HFF-Myc (cell line): Measurements from ENCODE around the gene PDE4B.

ENCODE experiments used
- DNase-seq: peaks from one replicate; pipeline ENCODE4 v3.0.0-alpha.2; 2011; ENCODE audit warnings: low read depth; ENCODE audit errors: extremely low read depth
- H3K4me3 ChIP-seq: replicated peaks from 2 replicates; pipeline ENCODE4 v1.5.1; 2011; ENCODE audit warnings: low read depth, mild to moderate bottlenecking, control low read depth, low read length
- TF ChIP-seq, protein P1 (sequence below): IDR thresholded peaks from 2 replicates; pipeline ENCODE4 v1.5.1; 2012; ENCODE audit warnings: mild to moderate bottlenecking, low read depth, low read length, control low read depth; ENCODE audit errors: missing control alignments

PDE4B gene

DNA sequence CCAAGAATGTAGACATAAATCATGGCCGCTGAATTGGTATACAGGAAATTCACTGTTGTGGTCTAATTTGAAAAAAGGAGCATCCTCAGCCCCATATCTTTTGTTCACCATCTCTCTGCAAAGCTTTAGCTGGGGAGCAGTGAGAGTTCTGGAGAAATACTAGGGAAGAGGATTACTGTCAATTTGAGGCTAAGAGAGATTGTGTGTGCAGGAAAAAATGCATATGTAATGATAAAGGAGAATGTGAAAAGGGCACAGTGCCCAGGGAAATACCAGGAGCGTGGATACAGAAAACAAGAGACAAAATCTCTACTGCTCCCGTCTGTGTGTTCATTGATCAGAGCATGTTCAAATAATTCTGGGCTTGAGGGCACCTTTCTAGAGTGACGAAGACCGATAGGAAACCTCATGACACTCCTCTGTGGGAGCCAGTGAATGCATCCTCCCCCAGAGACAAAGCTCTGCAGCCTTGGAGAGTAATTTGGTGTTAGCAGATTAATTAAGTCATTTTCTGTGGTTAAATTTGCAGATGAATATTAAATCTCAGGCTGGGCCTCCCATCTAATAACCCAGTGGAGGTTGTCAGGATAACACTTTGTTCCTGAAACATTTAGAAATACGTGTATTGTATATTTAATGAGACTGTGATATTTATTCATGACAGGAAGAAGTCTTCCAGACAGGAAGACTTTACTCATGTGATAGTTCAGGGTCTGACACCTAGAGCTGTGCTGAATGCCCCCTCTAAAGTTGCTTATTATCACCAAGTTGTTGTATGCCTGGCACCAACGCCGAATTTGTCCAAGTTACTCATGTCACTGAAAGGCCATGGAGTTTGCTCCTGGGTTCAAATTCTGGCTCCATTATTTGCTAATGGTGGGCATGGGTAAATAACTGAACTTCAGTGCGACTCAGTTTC is 453.9 kb downstream of the PDE4B start:
- DNase-seq: no peak
- TF ChIP-seq, protein P1, sequence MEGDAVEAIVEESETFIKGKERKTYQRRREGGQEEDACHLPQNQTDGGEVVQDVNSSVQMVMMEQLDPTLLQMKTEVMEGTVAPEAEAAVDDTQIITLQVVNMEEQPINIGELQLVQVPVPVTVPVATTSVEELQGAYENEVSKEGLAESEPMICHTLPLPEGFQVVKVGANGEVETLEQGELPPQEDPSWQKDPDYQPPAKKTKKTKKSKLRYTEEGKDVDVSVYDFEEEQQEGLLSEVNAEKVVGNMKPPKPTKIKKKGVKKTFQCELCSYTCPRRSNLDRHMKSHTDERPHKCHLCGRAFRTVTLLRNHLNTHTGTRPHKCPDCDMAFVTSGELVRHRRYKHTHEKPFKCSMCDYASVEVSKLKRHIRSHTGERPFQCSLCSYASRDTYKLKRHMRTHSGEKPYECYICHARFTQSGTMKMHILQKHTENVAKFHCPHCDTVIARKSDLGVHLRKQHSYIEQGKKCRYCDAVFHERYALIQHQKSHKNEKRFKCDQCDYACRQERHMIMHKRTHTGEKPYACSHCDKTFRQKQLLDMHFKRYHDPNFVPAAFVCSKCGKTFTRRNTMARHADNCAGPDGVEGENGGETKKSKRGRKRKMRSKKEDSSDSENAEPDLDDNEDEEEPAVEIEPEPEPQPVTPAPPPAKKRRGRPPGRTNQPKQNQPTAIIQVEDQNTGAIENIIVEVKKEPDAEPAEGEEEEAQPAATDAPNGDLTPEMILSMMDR: no peak
- no peak overlapping the region for H3K4me3 ChIP-seq

DNA sequence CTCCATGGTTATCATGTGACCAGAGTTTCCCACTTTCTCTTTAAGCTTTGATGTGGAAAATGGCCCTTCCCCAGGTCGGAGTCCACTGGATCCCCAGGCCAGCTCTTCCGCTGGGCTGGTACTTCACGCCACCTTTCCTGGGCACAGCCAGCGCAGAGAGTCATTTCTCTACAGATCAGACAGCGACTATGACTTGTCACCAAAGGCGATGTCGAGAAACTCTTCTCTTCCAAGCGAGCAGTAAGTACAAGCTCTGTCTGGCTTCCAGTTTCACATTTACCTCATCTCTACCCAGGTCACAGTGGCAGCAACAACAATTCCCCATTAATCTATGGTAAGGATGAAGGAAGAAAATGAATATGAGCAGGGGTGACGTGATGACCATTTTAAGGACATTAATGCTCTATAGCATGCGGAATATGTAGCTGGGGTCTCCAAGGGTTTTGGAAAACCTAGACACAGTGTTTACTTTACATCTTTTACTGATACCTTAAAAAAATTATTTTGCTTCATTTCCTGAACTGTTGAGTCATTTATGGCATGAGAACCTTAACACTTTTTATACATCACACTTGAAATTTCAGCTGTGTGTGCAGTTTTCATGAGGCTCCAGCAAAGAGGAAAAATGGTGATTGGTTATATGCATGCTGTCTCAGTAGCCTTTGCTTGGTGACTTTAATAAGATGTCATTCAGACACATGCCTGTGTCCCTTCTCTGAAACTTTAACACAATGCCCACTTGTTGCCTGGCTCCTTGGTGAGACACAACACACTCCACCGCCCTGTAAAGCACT is 454.9 kb downstream of the PDE4B start:
- DNase-seq: no peak
- no peak overlapping the region for H3K4me3 ChIP-seq
- TF ChIP-seq, protein P1: no peak

DNA sequence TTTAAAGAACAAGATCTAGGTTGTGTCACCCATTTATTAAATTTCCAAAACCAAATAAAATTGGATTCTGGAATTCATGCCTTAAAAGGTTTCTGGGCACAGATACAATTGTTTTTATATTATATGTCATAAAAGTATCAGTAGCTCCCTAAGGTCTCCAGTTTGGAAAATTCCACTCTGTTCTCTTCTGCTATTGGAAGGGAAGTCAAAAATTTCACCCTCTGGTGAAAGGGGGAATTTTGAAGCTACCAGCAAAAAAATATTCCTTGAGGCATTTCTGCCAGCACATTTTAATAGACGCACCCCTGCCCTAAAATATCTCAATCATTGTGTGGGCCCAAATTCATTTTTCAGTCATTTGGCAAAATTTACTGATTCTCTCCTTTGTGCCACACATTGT is 455.6 kb downstream of the PDE4B start:
- DNase-seq: no peak
- no peak overlapping the region for H3K4me3 ChIP-seq
- TF ChIP-seq, protein P1: no peak

DNA sequence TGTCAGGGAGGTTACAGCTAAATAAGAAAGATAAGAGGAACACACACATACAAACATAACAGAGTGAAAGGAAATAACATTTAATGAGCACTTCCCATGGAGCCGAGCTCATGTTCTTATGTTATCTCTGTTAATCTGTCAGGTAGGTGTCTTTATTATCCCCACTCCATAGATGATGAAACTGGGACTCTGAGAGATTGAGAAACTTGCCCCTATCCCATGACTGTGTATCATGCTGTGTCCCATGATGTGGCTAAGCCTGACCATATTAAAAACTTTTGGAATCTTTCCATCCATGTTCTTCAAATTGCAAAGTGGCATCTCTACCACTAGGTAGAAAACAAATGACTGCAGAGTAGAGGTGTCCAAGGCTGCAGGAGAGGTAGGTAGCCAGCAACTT is 456.1 kb downstream of the PDE4B start:
- H3K4me3 ChIP-seq: no peak overlapping the region
- TF ChIP-seq, protein P1: no peak

DNA sequence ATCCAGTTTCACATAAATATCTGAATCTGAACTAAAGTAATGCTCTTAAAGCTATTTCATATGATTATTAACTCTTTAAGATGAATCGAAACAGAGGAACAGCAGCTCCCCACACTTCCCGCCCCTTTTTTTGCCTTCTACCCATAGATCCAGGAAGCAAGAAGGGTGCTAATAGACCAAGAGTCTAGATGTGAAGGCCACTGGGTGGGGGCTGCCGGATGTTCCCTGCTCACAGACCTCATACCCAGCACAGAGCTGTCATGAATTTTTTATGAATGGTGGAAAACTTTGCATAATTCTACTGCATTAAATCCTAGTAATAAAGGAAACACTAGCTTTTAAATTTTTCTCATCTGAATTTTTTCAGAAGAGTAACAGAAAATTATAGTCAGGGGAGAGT is 457.4 kb downstream of the PDE4B start:
- H3K4me3 ChIP-seq: no peak overlapping the region
- DNase-seq: no peak
- TF ChIP-seq, protein P1: no peak

More for the DNA sequence above, 456.1 kb downstream of the PDE4B start:
- DNase-seq: no peak

DNA sequence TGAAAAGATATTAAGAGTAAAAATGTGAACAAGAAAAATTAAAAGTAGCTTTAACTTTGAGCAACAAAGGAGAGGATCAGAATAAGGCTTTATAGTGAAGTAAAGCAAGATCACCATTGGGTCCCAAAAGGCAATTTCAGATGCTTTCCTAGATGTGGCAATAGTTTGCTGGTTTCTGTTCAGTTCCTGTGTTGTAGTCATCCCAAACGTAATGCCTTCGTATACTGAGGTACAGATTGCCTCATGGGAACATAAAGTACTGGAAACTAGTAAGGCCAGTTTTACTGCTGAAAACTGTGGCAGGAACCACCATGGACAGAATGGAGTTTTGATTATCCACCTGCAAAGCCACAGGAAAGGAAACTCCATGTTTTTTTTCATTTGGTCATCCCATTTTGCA is 457.8 kb downstream of the PDE4B start:
- DNase-seq: no peak
- H3K4me3 ChIP-seq: no peak overlapping the region
- TF ChIP-seq, protein P1: no peak
